ENCODE results near the gene TRAPPC10. TPM values are rescaled to one million over a fixed set of nuclear protein-coding genes. Genes with fewer than 3 reads are reported as not detected.

The TRAPPC10 gene
- total RNA-seq, 1 experiment from 2014 or later, result 28.8 TPM

DNA sequence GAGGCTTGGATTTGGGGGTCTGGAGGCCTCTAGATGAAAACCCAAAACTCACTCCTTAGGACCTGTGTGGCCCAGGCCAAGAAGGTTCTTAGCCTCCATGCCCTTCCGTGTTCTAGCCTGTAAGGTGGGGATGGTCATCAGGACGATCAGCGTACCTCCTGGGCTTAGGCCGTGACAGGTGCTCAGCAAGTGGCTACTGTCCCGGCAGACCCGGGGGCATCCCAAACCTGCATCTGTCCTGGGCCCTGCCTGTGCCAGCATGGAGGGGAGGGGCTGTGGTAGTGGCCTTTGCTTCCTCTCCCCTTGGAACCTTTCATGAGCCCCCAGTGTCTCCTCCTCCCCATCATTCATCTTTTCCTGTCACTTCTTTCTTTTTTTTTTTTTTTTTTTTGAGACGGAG lies 22.7 kb upstream of the TRAPPC10 start:
- Mint-ChIP-seq H3K9me3 (ENCODE audit: low read depth, unreplicated experiment) (no peaks in the 10 kb centered on the region), H3K27ac (ENCODE audit: unreplicated experiment) (no peak overlapping the region)
- intact Hi-C loops (cut with micrococcal nuclease; ENCODE audit: unreplicated experiment), result no loop called here

DNA sequence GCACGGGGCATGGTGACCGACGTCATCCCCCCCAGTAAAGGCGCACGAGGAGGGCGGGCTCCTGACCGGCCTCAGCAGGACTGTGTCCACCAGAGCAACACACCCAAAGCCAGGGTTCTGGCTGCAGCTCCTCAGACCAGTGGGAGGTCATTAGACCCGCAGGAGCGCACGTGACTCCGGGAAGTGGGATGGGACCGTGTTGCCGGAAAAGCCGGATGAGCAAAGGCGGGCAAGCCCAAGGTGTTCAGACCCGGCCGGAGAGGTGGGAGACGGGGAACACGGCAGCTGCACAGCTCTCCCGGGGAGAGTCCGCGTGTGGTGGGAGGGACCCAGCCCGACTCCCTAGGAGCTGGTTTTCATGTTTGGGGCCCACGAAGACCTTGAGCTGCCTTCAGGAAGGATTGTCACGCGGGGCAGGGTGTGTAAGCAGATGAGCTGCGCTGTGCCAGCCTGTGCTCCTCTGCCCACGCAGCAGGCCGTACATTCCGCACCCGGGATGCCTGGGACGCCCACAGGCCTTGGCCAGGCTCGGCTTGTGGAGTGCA lies 20.6 kb upstream of the TRAPPC10 start:
- TF ChIP-seq, protein P1, sequence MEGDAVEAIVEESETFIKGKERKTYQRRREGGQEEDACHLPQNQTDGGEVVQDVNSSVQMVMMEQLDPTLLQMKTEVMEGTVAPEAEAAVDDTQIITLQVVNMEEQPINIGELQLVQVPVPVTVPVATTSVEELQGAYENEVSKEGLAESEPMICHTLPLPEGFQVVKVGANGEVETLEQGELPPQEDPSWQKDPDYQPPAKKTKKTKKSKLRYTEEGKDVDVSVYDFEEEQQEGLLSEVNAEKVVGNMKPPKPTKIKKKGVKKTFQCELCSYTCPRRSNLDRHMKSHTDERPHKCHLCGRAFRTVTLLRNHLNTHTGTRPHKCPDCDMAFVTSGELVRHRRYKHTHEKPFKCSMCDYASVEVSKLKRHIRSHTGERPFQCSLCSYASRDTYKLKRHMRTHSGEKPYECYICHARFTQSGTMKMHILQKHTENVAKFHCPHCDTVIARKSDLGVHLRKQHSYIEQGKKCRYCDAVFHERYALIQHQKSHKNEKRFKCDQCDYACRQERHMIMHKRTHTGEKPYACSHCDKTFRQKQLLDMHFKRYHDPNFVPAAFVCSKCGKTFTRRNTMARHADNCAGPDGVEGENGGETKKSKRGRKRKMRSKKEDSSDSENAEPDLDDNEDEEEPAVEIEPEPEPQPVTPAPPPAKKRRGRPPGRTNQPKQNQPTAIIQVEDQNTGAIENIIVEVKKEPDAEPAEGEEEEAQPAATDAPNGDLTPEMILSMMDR (IDR thresholded peaks at IDR 0.05; ENCODE audit: unreplicated experiment), result no peak
- H3K4me3 Mint-ChIP-seq (ENCODE audit: low read depth, unreplicated experiment), result no peak overlapping the region
- H3K4me1 Mint-ChIP-seq (ENCODE audit: low read depth, unreplicated experiment), result no peaks in the 10 kb centered on the region
- no peaks in the 10 kb centered on the region for H3K9me3 Mint-ChIP-seq (ENCODE audit: low read depth, unreplicated experiment)
- no peak for DNase-seq
- no peak overlapping the region for H3K27ac Mint-ChIP-seq (ENCODE audit: unreplicated experiment)
- BruUV-seq (replicated peaks), result no TSS peak
- CTCF ChIA-PET, result no interaction called here
- intact Hi-C loops (cut with micrococcal nuclease; ENCODE audit: unreplicated experiment), result no loop called here
- H3K36me3 Mint-ChIP-seq (ENCODE audit: insufficient read depth, unreplicated experiment), result no peaks in the 10 kb centered on the region
- no peaks in the 10 kb centered on the region for H3K27me3 Mint-ChIP-seq (ENCODE audit: unreplicated experiment)

More for the DNA sequence above, 22.7 kb upstream of the TRAPPC10 start:
- no peak overlapping the region for H3K4me3 Mint-ChIP-seq (ENCODE audit: low read depth, unreplicated experiment)
- H3K27me3 Mint-ChIP-seq (ENCODE audit: unreplicated experiment), result no peaks in the 10 kb centered on the region
- CTCF ChIA-PET, result no interaction called here
- no peaks in the 10 kb centered on the region for H3K4me1 Mint-ChIP-seq (ENCODE audit: low read depth, unreplicated experiment)
- BruUV-seq (replicated peaks), result no TSS peak
- H3K36me3 Mint-ChIP-seq (ENCODE audit: insufficient read depth, unreplicated experiment), result peaks cover 5% of the 10 kb centered on the region
- no peak for DNase-seq
- TF ChIP-seq, protein P1 (IDR thresholded peaks at IDR 0.05; ENCODE audit: unreplicated experiment), result no peak

DNA sequence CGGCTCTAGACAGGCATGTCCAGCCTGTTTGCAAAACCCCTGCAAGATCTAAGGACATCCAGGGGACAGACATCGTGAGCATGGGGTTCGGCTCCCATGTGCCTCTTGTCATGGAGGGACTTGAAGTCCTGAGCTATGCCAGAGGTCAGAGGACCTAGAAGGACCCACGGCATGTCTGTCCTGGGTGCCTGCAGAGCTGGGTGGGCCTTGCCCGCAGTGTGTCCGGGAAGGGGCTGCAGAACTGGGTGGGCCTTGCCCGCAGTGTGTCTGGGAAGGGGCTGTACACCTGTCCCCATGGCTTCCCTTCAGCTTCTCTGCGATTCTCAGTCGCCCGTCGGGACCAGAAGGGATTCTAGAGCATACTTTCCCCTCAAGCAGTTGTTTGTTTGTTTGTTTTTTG lies 20.0 kb upstream of the TRAPPC10 start:
- no peak overlapping the region for H3K4me3 Mint-ChIP-seq (ENCODE audit: low read depth, unreplicated experiment)
- CTCF ChIA-PET, result no interaction called here
- H3K36me3 Mint-ChIP-seq (ENCODE audit: insufficient read depth, unreplicated experiment), result no peaks in the 10 kb centered on the region
- no peaks in the 10 kb centered on the region for H3K4me1 Mint-ChIP-seq (ENCODE audit: low read depth, unreplicated experiment)
- BruUV-seq (replicated peaks), result no TSS peak
- intact Hi-C loops (cut with micrococcal nuclease; ENCODE audit: unreplicated experiment), result no loop called here
- no peaks in the 10 kb centered on the region for H3K27me3 Mint-ChIP-seq (ENCODE audit: unreplicated experiment)
- TF ChIP-seq, protein P1 (IDR thresholded peaks at IDR 0.05; ENCODE audit: unreplicated experiment), result no peak
- DNase-seq, result no peak
- H3K27ac Mint-ChIP-seq (ENCODE audit: unreplicated experiment), result no peak overlapping the region
- H3K9me3 Mint-ChIP-seq (ENCODE audit: low read depth, unreplicated experiment), result no peaks in the 10 kb centered on the region

DNA sequence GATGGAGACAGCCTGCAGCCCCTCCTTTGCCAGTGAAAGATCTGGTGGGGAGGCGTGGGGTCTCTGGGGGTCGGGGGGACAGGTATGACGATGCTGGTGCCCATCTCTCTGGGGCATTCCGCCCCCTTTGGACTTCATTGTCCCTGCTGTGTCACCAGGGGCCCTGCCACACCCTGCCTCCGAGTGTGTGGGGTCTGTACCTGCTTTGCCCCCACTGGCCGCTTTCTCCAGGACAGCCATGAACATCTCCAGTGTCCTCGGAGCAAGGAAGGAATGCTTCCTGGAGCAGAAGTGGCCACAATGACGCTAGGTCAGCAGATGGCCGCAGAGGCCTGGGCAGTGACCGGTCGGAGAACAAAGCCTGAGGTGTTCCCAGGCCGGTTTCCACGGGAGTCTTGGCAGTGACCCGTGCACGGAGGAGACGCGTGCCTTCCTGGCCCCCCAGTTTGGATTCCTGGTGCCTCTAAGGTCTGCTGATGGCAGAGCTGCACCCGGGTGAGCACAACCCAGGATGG lies 18.6 kb upstream of the TRAPPC10 start:
- BruUV-seq (replicated peaks), result no TSS peak
- Mint-ChIP-seq H3K27me3 (ENCODE audit: unreplicated experiment) (no peaks in the 10 kb centered on the region), H3K36me3 (ENCODE audit: insufficient read depth, unreplicated experiment) (no peaks in the 10 kb centered on the region), H3K27ac (ENCODE audit: unreplicated experiment) (no peak overlapping the region), H3K4me1 (ENCODE audit: low read depth, unreplicated experiment) (no peaks in the 10 kb centered on the region), H3K9me3 (ENCODE audit: low read depth, unreplicated experiment) (no peaks in the 10 kb centered on the region), H3K4me3 (ENCODE audit: low read depth, unreplicated experiment) (no peak overlapping the region)
- no peak for DNase-seq
- intact Hi-C loops (cut with micrococcal nuclease; ENCODE audit: unreplicated experiment), result no loop called here
- TF ChIP-seq, protein P1 (IDR thresholded peaks at IDR 0.05; ENCODE audit: unreplicated experiment), result no peak
- CTCF ChIA-PET, result no interaction called here

Measured in Calu3 (cell line).